MM.1S (cell line): ENCODE results near the gene ANGPTL3.
"Not testable (repeated sequence)": the region's sequence is repeated elsewhere in the genome, so short reads cannot be mapped to it uniquely, and the experiment has no call there.

Experiments used
- DNase-seq: peaks from one replicate; pipeline ENCODE4 v3.0.0-alpha.2; 2015
- H2AFZ ChIP-seq: fragments of 300-600 bp; sonication (generic); 2 replicates; pipeline ENCODE4 v1.6.0; 2016; ENCODE audit warnings: antibody characterized with exemption, low read length
- H3F3A ChIP-seq: fragments of 300-600 bp; sonication (generic); 2 replicates; pipeline ENCODE4 v1.6.1; 2016; ENCODE audit warnings: mild to moderate bottlenecking, antibody characterized with exemption, low read length, moderate library complexity, mixed read lengths; ENCODE audit not compliant: insufficient read depth
- H3K27ac ChIP-seq: fragments of 300-600 bp; sonication (generic); 2 replicates; pipeline ENCODE4 v1.5.1; 2016; ENCODE audit warnings: mild to moderate bottlenecking, low read length
- H3K27me3 ChIP-seq: fragments of 300-600 bp; sonication (generic); replicated peaks from 2 replicates; pipeline ENCODE4 v1.6.0; 2016; ENCODE audit warnings: low read length; ENCODE audit not compliant: insufficient read depth
- H3K36me3 ChIP-seq: fragments of 300-600 bp; sonication (generic); replicated peaks from 2 replicates; pipeline ENCODE4 v1.6.1; 2016; ENCODE audit warnings: mild to moderate bottlenecking, low read length, mixed read lengths; ENCODE audit not compliant: insufficient read depth
- H3K4me1 ChIP-seq: fragments of 300-600 bp; sonication (generic); 2 replicates; pipeline ENCODE4 v1.6.1; 2016; ENCODE audit warnings: low read length, mixed read lengths
- H3K4me2 ChIP-seq: fragments of 300-600 bp; sonication (generic); 2 replicates; pipeline ENCODE4 v1.6.0; 2016; ENCODE audit warnings: low read depth, low read length
- H3K4me3 ChIP-seq: fragments of 300-600 bp; sonication (generic); 2 replicates; pipeline ENCODE4 v1.5.1; 2016; ENCODE audit warnings: low read length, mixed read lengths
- H3K79me2 ChIP-seq: fragments of 300-600 bp; sonication (generic); 2 replicates; pipeline ENCODE4 v1.6.1; 2016; ENCODE audit warnings: mixed run types, low read length, mixed read lengths
- H3K9ac ChIP-seq: fragments of 300-600 bp; sonication (generic); 2 replicates; pipeline ENCODE4 v1.6.1; 2016; ENCODE audit warnings: low read length, mixed read lengths
- H3K9me2 ChIP-seq: fragments of 300-600 bp; sonication (generic); replicated peaks from 2 replicates; pipeline ENCODE4 v1.6.1; 2016; ENCODE audit warnings: mild to moderate bottlenecking, low read length, mixed read lengths; ENCODE audit not compliant: insufficient read depth
- H3K9me3 ChIP-seq: fragments of 300-600 bp; sonication (generic); replicated peaks from 2 replicates; pipeline ENCODE4 v1.6.1; 2016; ENCODE audit warnings: mild to moderate bottlenecking, low read length, mixed read lengths; ENCODE audit not compliant: insufficient read depth
- H4K20me1 ChIP-seq: fragments of 300-600 bp; sonication (generic); 2 replicates; pipeline ENCODE4 v1.6.1; 2016; ENCODE audit warnings: mild to moderate bottlenecking, low read length, moderate library complexity, mixed read lengths; ENCODE audit not compliant: insufficient read depth
- EZH2 ChIP-seq: fragments of 300-600 bp; sonication (generic); optimal IDR thresholded peaks from 2 replicates; pipeline ENCODE3; 2017; ENCODE audit warnings: low read depth, mild to moderate bottlenecking, antibody characterized with exemption, low read length, mixed read lengths
- EZH2phosphoT487 ChIP-seq: fragments of 300-600 bp; sonication (generic); IDR thresholded peaks from 2 replicates; pipeline ENCODE4 v1.6.1; 2018; ENCODE audit warnings: antibody characterized with exemption, low read length
- TF ChIP-seq, protein P1 (sequence below): fragments of 300-600 bp; sonication (generic); IDR thresholded peaks from 2 replicates; pipeline ENCODE4 v1.5.1; 2016; ENCODE audit warnings: antibody characterized with exemption, low read length, mixed read lengths

The ANGPTL3 gene, protein sequence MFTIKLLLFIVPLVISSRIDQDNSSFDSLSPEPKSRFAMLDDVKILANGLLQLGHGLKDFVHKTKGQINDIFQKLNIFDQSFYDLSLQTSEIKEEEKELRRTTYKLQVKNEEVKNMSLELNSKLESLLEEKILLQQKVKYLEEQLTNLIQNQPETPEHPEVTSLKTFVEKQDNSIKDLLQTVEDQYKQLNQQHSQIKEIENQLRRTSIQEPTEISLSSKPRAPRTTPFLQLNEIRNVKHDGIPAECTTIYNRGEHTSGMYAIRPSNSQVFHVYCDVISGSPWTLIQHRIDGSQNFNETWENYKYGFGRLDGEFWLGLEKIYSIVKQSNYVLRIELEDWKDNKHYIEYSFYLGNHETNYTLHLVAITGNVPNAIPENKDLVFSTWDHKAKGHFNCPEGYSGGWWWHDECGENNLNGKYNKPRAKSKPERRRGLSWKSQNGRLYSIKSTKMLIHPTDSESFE

DNA sequence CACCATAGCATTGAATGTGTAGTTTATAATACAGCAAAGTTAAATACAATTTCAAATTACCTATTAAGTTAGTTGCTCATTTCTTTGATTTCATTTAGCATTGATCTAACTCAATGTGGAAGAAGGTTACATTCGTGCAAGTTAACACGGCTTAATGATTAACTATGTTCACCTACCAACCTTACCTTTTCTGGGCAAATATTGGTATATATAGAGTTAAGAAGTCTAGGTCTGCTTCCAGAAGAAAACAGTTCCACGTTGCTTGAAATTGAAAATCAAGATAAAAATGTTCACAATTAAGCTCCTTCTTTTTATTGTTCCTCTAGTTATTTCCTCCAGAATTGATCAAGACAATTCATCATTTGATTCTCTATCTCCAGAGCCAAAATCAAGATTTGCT lies at the start of gene ANGPTL3:
Gene ANGPTL3 (plus strand): TSS at position 240 of the 400 bp plus-strand sequence. CDS start 47 bp downstream, at position 287.
- Histone ChIP-seq H3K79me2 (no peaks in the 10 kb centered on the region), H3K27ac (no peak within 1 kb of the TSS), H3K9ac (no peak within 1 kb of the TSS), H3F3A (no peaks in the 10 kb centered on the region), H3K4me3 (no peak within 1 kb of the TSS), H2AFZ (no peak within 1 kb of the TSS), H3K9me2 (no peaks in the 10 kb centered on the region), H3K9me3 (no peaks in the 10 kb centered on the region), H3K4me2 (no peak within 1 kb of the TSS), H4K20me1 (no peaks in the 10 kb centered on the region), H3K36me3 (no peaks in the 10 kb centered on the region), H3K4me1 (no peaks in the 10 kb centered on the region), H3K27me3 (no peaks in the 10 kb centered on the region)
- no peak for DNase-seq
- TF ChIP-seq, protein P1, sequence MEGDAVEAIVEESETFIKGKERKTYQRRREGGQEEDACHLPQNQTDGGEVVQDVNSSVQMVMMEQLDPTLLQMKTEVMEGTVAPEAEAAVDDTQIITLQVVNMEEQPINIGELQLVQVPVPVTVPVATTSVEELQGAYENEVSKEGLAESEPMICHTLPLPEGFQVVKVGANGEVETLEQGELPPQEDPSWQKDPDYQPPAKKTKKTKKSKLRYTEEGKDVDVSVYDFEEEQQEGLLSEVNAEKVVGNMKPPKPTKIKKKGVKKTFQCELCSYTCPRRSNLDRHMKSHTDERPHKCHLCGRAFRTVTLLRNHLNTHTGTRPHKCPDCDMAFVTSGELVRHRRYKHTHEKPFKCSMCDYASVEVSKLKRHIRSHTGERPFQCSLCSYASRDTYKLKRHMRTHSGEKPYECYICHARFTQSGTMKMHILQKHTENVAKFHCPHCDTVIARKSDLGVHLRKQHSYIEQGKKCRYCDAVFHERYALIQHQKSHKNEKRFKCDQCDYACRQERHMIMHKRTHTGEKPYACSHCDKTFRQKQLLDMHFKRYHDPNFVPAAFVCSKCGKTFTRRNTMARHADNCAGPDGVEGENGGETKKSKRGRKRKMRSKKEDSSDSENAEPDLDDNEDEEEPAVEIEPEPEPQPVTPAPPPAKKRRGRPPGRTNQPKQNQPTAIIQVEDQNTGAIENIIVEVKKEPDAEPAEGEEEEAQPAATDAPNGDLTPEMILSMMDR = no peak
- TF ChIP-seq EZH2phosphoT487 (no peak), EZH2 (no peak)

DNA sequence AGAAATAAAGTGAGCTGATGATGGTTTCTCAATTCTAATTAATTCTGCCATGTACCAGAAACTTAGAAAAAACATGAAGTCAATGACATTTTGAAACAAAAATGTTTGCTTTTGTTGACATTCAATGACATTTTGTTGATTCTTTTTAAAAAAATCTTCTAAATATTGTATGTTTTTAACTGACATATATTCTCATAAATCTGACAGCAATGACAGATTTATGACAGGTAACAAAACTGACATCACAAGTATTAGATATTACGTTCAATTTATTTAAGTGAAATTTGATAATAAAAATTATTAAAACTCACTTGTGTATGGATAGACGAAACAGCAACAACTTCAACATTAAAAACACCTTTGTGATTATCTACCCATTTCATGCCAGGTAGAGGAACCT lies 36.0 kb upstream of the ANGPTL3 start:
- H3K27me3 ChIP-seq = no peaks in the 10 kb centered on the region
- H3K4me2 ChIP-seq = no peak overlapping the region
- H3K79me2 ChIP-seq = no peaks in the 10 kb centered on the region
- H2AFZ ChIP-seq = no peak overlapping the region
- no peak overlapping the region for H3K4me3 ChIP-seq
- no peaks in the 10 kb centered on the region for H3K36me3 ChIP-seq
- no peaks in the 10 kb centered on the region for H3F3A ChIP-seq
- DNase-seq = no peak
- H3K4me1 ChIP-seq = no peaks in the 10 kb centered on the region
- TF ChIP-seq EZH2phosphoT487 = no peak
- TF ChIP-seq, protein P1 = no peak
- TF ChIP-seq EZH2 = no peak
- H3K9ac ChIP-seq = no peak overlapping the region
- no peaks in the 10 kb centered on the region for H3K9me3 ChIP-seq
- no peaks in the 10 kb centered on the region for H4K20me1 ChIP-seq
- no peak overlapping the region for H3K27ac ChIP-seq
- no peaks in the 10 kb centered on the region for H3K9me2 ChIP-seq

DNA sequence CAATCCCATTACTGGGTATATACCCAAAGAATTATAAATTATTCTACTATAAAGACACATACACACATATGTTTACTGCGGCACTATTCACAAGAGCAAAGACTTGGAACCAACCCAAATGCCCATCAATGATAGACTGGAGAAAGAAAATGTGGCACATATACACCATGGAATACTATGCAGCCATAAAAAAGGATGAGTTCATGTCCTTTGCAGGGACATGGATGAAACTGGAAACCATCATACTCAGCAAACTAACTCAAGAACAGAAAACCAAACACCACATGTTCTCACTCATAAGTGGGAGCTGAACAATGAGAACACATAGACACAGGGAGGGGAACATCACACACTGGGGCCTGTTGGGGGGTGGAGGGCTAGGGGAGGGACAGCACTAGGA lies 30.1 kb upstream of the ANGPTL3 start:
- not testable (repeated sequence) for H3K4me1 ChIP-seq, H3K9me3 ChIP-seq, H3K27ac ChIP-seq, H3K9ac ChIP-seq, DNase-seq, H3K4me3 ChIP-seq, H3K4me2 ChIP-seq, H3F3A ChIP-seq, H3K27me3 ChIP-seq, H3K36me3 ChIP-seq, H4K20me1 ChIP-seq, H3K79me2 ChIP-seq, H3K9me2 ChIP-seq, H2AFZ ChIP-seq

DNA sequence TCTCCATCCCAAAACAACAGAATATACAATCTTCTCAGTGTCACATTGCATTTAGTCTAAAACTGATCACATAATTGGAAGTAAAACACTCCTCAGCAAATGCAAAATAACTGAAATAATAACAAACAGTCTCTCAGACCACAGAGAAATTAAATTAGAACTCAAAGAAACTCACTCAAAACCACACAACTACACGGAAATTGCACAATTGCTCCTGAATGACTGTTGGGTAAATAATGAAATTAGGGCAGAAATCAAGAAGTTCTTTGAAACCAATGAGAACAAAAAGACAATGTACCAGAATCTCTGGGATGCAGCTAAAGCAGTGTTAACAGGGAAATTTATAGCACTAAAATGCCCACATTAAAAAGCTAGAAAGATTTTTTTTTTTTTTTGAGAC lies 29.4 kb upstream of the ANGPTL3 start:
- not testable (repeated sequence) for H3K4me2 ChIP-seq, H3F3A ChIP-seq, H3K9me2 ChIP-seq, H3K4me1 ChIP-seq, H3K4me3 ChIP-seq, H4K20me1 ChIP-seq, H3K36me3 ChIP-seq, DNase-seq, H3K79me2 ChIP-seq, H3K27ac ChIP-seq, H3K9ac ChIP-seq, H2AFZ ChIP-seq, H3K9me3 ChIP-seq, H3K27me3 ChIP-seq

DNA sequence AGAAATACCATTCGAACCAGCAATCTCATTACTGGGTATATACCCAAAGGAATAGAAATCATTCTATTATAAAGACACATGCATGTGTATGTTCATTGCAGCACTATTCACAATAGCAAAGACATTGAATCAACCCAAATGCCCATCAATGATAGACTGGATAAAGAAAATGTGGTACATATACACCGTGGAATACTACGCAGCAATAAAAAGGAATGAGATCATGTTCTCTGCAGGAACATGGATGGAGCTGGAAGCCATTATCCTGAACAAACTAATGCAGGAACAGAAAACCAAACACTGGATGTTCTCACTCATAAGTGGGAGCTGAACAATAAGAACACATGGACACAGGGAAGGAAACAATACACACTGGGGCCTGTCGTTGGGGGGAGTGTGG lies 25.8 kb upstream of the ANGPTL3 start:
- not testable (repeated sequence) for H3K27me3 ChIP-seq, H3K9me3 ChIP-seq

More for the DNA sequence above, 25.8 kb upstream of the ANGPTL3 start:
- H3K9me2 ChIP-seq, H3K27ac ChIP-seq, H3K4me1 ChIP-seq, H3K4me2 ChIP-seq, H2AFZ ChIP-seq, H4K20me1 ChIP-seq, H3K4me3 ChIP-seq, H3K36me3 ChIP-seq, H3F3A ChIP-seq, DNase-seq, H3K9ac ChIP-seq, H3K79me2 ChIP-seq: not testable (repeated sequence)
